Subcutaneous abdominal adipose tissue (tissue), 5 donors: ENCODE results near the gene ALKBH4.
"Not testable (repeated sequence)": the region's sequence is repeated elsewhere in the genome, so short reads cannot be mapped to it uniquely, and the experiment has no call there.

Experiments used
- H3K27ac ChIP-seq: one replicate; pipeline ENCODE4 v1.7.0; 2013; ENCODE audit warnings: low read depth, mild to moderate bottlenecking, inconsistent platforms, low read length, moderate library complexity
- H3K27me3 ChIP-seq, 5 donors: one replicate each; pipeline ENCODE4 v1.7.0; 2013; ENCODE audit warnings: low read length in 5 of 5, inconsistent platforms in 1 of 5; ENCODE audit not compliant: control insufficient read depth in 5 of 5, insufficient read depth in 4 of 5
- H3K36me3 ChIP-seq, 5 donors: one replicate each; pipeline ENCODE4 v1.7.0; 2013; ENCODE audit warnings: low read length in 5 of 5; ENCODE audit not compliant: control insufficient read depth in 5 of 5, insufficient read depth in 5 of 5
- H3K4me1 ChIP-seq, 5 donors: one replicate each; pipeline ENCODE4 v1.7.0; 2013; ENCODE audit warnings: low read length in 5 of 5, mild to moderate bottlenecking in 3 of 5, moderate library complexity in 1 of 5; ENCODE audit not compliant: control insufficient read depth in 5 of 5, insufficient read depth in 5 of 5
- H3K4me3 ChIP-seq, 5 donors: one replicate each; pipeline ENCODE4 v1.7.0; 2013; ENCODE audit warnings: low read length in 5 of 5, low read depth in 1 of 5
- H3K9ac ChIP-seq, 5 donors: one replicate each; pipeline ENCODE4 v1.7.0; 2013; ENCODE audit warnings: low read length in 5 of 5, mild to moderate bottlenecking in 4 of 5, moderate library complexity in 3 of 5
- H3K9me3 ChIP-seq, 5 donors: one replicate each; pipeline ENCODE4 v1.7.0; 2013; ENCODE audit warnings: low read length in 5 of 5; ENCODE audit not compliant: control insufficient read depth in 5 of 5
- donor health status: healthy.
- donor health status: healthy.
- donor health status: healthy.
- donor health status: healthy.
- donor health status: healthy.

The ALKBH4 gene

GRCh38 chr7:102454932-102455331 lies 9.7 kb downstream of the ALKBH4 start:
- H3K9me3 ChIP-seq, H3K9ac ChIP-seq, H3K4me3 ChIP-seq, H3K27ac ChIP-seq, H3K4me1 ChIP-seq, H3K27me3 ChIP-seq: not testable (repeated sequence)
- peaks cover 0 to 44% (median 32%) of the 10 kb centered on the region in 5 donors for H3K36me3 ChIP-seq

DNA sequence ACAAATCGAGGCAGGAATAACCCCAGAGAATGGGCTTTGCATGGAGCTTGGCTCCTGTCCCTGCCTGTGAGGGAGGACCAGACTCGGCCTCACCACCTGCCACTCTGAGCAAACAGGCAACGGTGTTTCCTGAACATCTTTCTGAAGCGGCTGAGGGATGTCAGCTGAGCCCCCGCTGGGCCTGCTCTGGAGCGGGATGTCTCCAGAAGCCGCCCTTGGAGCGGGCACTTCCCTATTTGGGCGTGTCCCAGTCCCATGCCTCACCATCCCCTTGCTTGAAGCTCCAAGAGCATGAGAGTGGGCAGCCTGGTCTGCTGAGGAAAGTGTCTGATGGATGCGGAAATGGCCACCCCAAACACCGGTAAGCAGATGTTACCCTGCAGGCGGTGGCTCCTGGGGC lies 10.2 kb downstream of the ALKBH4 start:
- H3K27me3 ChIP-seq, result no peaks in the 10 kb centered on the region
- H3K36me3 ChIP-seq, result peaks cover 0 to 41% (median 30%) of the 10 kb centered on the region in 5 donors
- H3K4me3 ChIP-seq, result no peak overlapping the region
- no peak overlapping the region for H3K27ac ChIP-seq
- H3K4me1 ChIP-seq, result peaks cover 0 to 9% (median 7%) of the 10 kb centered on the region in 5 donors
- no peak overlapping the region for H3K9ac ChIP-seq
- no peaks in the 10 kb centered on the region for H3K9me3 ChIP-seq

- H3K4me3 ChIP-seq, result no peak overlapping the region
- H3K27ac ChIP-seq, result no peak overlapping the region
- no peaks in the 10 kb centered on the region for H3K9me3 ChIP-seq
- peaks cover 0 to 30% (median 22%) of the 10 kb centered on the region in 5 donors for H3K36me3 ChIP-seq
- no peaks in the 10 kb centered on the region for H3K27me3 ChIP-seq
- peaks cover 0 to 9% (median 7%) of the 10 kb centered on the region in 5 donors for H3K4me1 ChIP-seq
- no peak overlapping the region for H3K9ac ChIP-seq
Measured at GRCh38 chr7:102453319-102453718, 11.3 kb downstream of the ALKBH4 start.

DNA sequence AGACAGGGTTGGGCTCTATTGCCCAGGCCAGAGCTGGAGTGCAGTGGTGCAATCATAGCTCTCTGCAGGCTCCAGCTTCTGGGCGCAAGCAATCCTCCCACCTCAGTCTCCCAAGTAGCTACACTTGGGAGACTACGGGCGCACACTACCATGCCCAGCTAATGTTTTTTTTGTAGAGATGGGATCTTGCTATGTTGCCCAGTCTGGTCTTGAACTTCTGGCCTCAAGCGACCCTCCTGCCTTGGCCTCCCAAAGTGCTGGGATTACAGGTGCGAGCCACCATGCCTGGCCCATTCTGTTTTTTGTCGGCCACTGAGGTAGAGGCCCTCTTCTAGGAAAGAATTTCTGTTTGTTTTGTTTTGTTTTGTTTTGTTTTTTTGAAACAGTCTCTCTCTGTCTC lies 12.2 kb downstream of the ALKBH4 start:
- H3K4me1 ChIP-seq, result peaks cover 0 to 9% (median 7%) of the 10 kb centered on the region in 5 donors
- H3K9ac ChIP-seq, result no peak overlapping the region
- no peak overlapping the region for H3K27ac ChIP-seq
- no peak overlapping the region for H3K4me3 ChIP-seq
- no peaks in the 10 kb centered on the region for H3K9me3 ChIP-seq
- H3K27me3 ChIP-seq, result no peaks in the 10 kb centered on the region
- H3K36me3 ChIP-seq, result peaks cover 0 to 29% (median 16%) of the 10 kb centered on the region in 5 donors

DNA sequence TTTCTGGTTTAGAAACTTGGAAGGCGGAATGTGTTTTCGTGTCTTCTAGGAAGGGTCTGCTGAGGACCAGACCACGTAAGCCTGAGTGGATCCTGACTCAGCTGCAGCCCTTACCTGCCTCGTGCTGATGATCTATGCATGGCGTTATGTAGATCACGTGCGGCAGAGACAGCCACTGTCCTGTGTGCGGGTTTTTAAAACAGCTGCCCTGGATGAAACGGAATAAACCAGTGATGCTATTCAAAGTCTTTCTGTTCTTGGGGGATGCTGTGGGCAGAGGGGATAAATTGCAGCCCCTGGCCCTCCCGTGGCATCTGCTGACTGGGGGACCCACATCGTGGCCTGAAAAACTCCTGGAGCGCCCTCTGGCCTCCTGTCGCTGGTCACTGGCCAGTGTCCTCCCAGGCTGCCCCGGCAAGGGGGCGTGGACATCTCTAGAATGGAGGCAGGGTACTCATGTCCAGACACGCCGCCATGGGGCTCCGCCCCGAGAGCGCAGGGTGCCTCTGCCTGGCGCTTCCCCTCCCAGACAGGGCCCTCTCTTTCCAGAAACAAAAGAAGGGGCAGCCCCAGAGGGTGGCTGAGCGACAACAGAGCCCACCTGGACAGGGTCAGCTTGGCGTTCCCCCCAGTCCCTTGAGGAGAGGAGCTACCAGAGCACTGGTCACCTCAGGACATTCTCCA lies 13.2 kb downstream of the ALKBH4 start:
- H3K4me3 ChIP-seq, result peak overlapping the region in 2 of 5 donors; percentile 29 to 47
- H3K9me3 ChIP-seq, result no peaks in the 10 kb centered on the region
- no peaks in the 10 kb centered on the region for H3K27me3 ChIP-seq
- H3K4me1 ChIP-seq, result peaks cover 0 to 9% (median 7%) of the 10 kb centered on the region in 5 donors
- H3K9ac ChIP-seq, result peak overlapping the region in 2 of 5 donors; percentile 7 to 8
- no peak overlapping the region for H3K27ac ChIP-seq
- H3K36me3 ChIP-seq, result peaks cover 0 to 29% (median 20%) of the 10 kb centered on the region in 5 donors

GRCh38 chr7:102450242-102450641 lies 14.4 kb downstream of the ALKBH4 start:
- Histone ChIP-seq H3K27ac (no peak overlapping the region), H3K9ac (no peak overlapping the region), H3K9me3 (no peaks in the 10 kb centered on the region), H3K4me3 (no peak overlapping the region), H3K4me1 (peaks cover 0 to 9% (median 7%) of the 10 kb centered on the region in 5 donors), H3K27me3 (no peaks in the 10 kb centered on the region), H3K36me3 (peaks cover 0 to 24% (median 16%) of the 10 kb centered on the region in 5 donors)

- Histone ChIP-seq H3K27me3 (no peaks in the 10 kb centered on the region), H3K9me3 (no peaks in the 10 kb centered on the region), H3K4me3 (no peak overlapping the region), H3K27ac (no peak overlapping the region), H3K4me1 (peaks cover 0 to 9% (median 7%) of the 10 kb centered on the region in 5 donors), H3K9ac (no peak overlapping the region), H3K36me3 (peaks cover 0 to 29% (median 18%) of the 10 kb centered on the region in 5 donors)
Measured at GRCh38 chr7:102449136-102449535, 15.5 kb downstream of the ALKBH4 start.

GRCh38 chr7:102447311-102447710 lies 17.4 kb downstream of the ALKBH4 start:
- Histone ChIP-seq H3K4me3 (no peak overlapping the region), H3K4me1 (peaks cover 0 to 9% (median 7%) of the 10 kb centered on the region in 5 donors), H3K36me3 (peaks cover 0 to 29% (median 18%) of the 10 kb centered on the region in 5 donors), H3K27me3 (no peaks in the 10 kb centered on the region), H3K9me3 (no peaks in the 10 kb centered on the region), H3K9ac (no peak overlapping the region), H3K27ac (no peak overlapping the region)

DNA sequence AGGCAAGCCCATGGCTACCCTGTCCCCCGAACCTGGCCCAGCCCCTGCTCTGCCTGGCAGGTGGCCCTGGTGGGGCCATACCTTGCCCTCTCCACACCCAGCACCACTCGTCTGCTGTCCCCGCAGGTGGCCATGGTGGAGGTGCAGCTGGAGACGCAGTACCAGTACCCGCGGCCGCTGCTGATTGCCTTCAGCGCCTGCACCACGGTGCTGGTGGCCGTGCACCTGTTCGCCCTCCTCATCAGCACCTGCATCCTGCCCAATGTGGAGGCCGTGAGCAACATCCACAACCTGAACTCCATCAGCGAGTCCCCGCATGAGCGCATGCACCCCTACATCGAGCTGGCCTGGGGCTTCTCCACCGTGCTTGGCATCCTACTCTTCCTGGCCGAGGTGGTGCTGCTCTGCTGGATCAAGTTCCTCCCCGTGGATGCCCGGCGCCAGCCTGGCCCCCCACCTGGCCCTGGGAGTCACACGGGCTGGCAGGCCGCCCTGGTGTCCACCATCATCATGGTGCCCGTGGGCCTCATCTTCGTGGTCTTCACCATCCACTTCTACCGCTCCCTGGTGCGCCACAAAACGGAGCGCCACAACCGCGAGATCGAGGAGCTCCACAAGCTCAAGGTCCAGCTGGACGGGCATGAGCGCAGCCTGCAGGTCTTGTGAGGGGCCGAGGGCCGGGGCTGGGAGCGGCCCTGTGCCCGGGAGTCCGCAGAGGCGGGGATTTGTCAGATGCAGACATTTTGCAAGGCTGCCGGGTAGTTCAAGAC lies 18.1 kb downstream of the ALKBH4 start:
- H3K36me3 ChIP-seq, result peaks cover 0 to 34% (median 18%) of the 10 kb centered on the region in 5 donors
- no peaks in the 10 kb centered on the region for H3K9me3 ChIP-seq
- no peak overlapping the region for H3K4me3 ChIP-seq
- H3K4me1 ChIP-seq, result peaks cover 0 to 4% (median 4%) of the 10 kb centered on the region in 5 donors
- no peak overlapping the region for H3K27ac ChIP-seq
- no peak overlapping the region for H3K9ac ChIP-seq
- no peaks in the 10 kb centered on the region for H3K27me3 ChIP-seq

- H3K9ac ChIP-seq, result no peak overlapping the region
- H3K9me3 ChIP-seq, result no peaks in the 10 kb centered on the region
- no peak overlapping the region for H3K27ac ChIP-seq
Measured at GRCh38 chr7:102445674-102446071, 19.0 kb downstream of the ALKBH4 start.

More at GRCh38 chr7:102445674-102446071, 19.0 kb downstream of the ALKBH4 start:
- Histone ChIP-seq H3K27me3 (no peaks in the 10 kb centered on the region), H3K4me3 (no peak overlapping the region), H3K4me1 (peaks cover 0 to 1% (median under 1%) of the 10 kb centered on the region in 5 donors), H3K36me3 (peaks cover 0 to 35% (median 18%) of the 10 kb centered on the region in 5 donors)
